Keratinocyte (primary cell): ENCODE data around the gene PTGR2. TPM values are rescaled to one million over a fixed set of nuclear protein-coding genes. Genes with fewer than 3 reads are reported as not detected.

Source experiments
- DNase-seq: peaks from one replicate; pipeline ENCODE4 v3.0.0-alpha.2; 2011; ENCODE audit warnings: low read depth, missing footprints, low spot score
- FAIRE-seq: peaks from 2 replicates; lab custom pipeline; 2011; peaks lifted over from hg19 to GRCh38; lab: Jason Lieb, UNC
- H2AFZ ChIP-seq: 2 replicates; pipeline ENCODE4 v1.6.0; 2012; ENCODE audit warnings: low read length, control low read depth, inconsistent platforms; ENCODE audit not compliant: control insufficient read depth
- H3K27ac ChIP-seq: 2 replicates; pipeline ENCODE4 v1.5.1; 2011; ENCODE audit warnings: low read length; ENCODE audit not compliant: control insufficient read depth, insufficient read depth
- H3K27me3 ChIP-seq: 3 replicates; pipeline ENCODE4 v1.6.0; 2011; ENCODE audit warnings: low read length; ENCODE audit not compliant: control insufficient read depth, insufficient read depth; ENCODE audit errors: extremely low read depth
- H3K36me3 ChIP-seq, 2 experiments: 2 replicates in 1 of 2; 3 replicates in 1 of 2; pipeline ENCODE4 v1.5.1; 2011; ENCODE audit warnings: low read length in 2 of 2, mild to moderate bottlenecking in 1 of 2; ENCODE audit not compliant: control insufficient read depth in 2 of 2, insufficient read depth in 2 of 2; ENCODE audit errors: extremely low read depth in 1 of 2
- H3K4me1 ChIP-seq: 3 replicates; pipeline ENCODE4 v1.5.1; 2011; ENCODE audit warnings: low read length; ENCODE audit not compliant: control insufficient read depth, insufficient read depth; ENCODE audit errors: extremely low read depth
- H3K4me2 ChIP-seq: 3 replicates; pipeline ENCODE4 v1.6.0; 2011; ENCODE audit warnings: low read depth, low read length; ENCODE audit not compliant: control insufficient read depth, insufficient read depth; ENCODE audit errors: extremely low read depth
- H3K4me3 ChIP-seq, 3 experiments: fragments of 200-600 bp in 1 of 3; sonication (generic) in 1 of 3; 2 replicates in 2 of 3; 3 replicates in 1 of 3; pipeline ENCODE4 v1.5.1; 2011 to 2016; ENCODE audit warnings: low read length in 3 of 3, mild to moderate bottlenecking in 3 of 3, control low read depth in 2 of 3, inconsistent platforms in 1 of 3, low read depth in 1 of 3, mixed read lengths in 1 of 3, mixed run types in 1 of 3, moderate library complexity in 1 of 3; ENCODE audit not compliant: control insufficient read depth in 2 of 3, insufficient read depth in 2 of 3; ENCODE audit errors: extremely low read depth in 1 of 3
- H3K79me2 ChIP-seq: 2 replicates; pipeline ENCODE4 v1.6.0; 2012; ENCODE audit warnings: low read length; ENCODE audit not compliant: control insufficient read depth, insufficient read depth
- H3K9ac ChIP-seq: 3 replicates; pipeline ENCODE4 v1.6.0; 2011; ENCODE audit warnings: low read length; ENCODE audit not compliant: control insufficient read depth, insufficient read depth; ENCODE audit errors: extremely low read depth
- H3K9me1 ChIP-seq: 3 replicates; pipeline ENCODE4 v1.6.0; 2011; ENCODE audit warnings: low read length; ENCODE audit not compliant: control insufficient read depth, insufficient read depth; ENCODE audit errors: extremely low read depth
- H3K9me3 ChIP-seq: 2 replicates; pipeline ENCODE4 v1.5.1; 2012; ENCODE audit warnings: low read depth, low read length; ENCODE audit not compliant: control insufficient read depth
- H4K20me1 ChIP-seq: 3 replicates; pipeline ENCODE4 v1.6.0; 2011; ENCODE audit warnings: low read length; ENCODE audit not compliant: control insufficient read depth, insufficient read depth; ENCODE audit errors: extremely low read depth
- CTCF ChIP-seq, 3 experiments: IDR thresholded peaks in 1 of 3; conservative IDR thresholded peaks in 1 of 3; optimal IDR thresholded peaks in 1 of 3; 2 replicates in 2 of 3; 3 replicates in 1 of 3; pipeline versions ENCODE3 to v1.5.1; 2011; ENCODE audit warnings: low read length in 3 of 3, mild to moderate bottlenecking in 3 of 3, moderate library complexity in 2 of 3, control low read depth in 1 of 3, inconsistent platforms in 1 of 3; ENCODE audit not compliant: insufficient read depth in 2 of 3; ENCODE audit errors: extremely low read depth in 1 of 3
- EZH2 ChIP-seq: IDR thresholded peaks from one replicate; pipeline ENCODE4 v1.6.1; 2012; ENCODE audit warnings: inconsistent platforms, mild to moderate bottlenecking, low read length, moderate library complexity
- dilution Hi-C: fragments of 300-500 bp; cut with MboI; formaldehyde crosslinking; loops from one replicate; pipeline ENCODE4 v1.7.0; 2020; ENCODE audit warnings: low sequenced_read_pairs; ENCODE audit not compliant: extremely low pct_ligation_motif_present
- polyA plus RNA-seq, 5 experiments: library from polyadenylated mRNA; depleted of rRNA in 3 of 5; stranded (reverse) in 3 of 5; stranded (forward) in 1 of 5; unstranded in 1 of 5; fragments of >200 nt; gene quantifications; 1 replicate in 1 of 5; 2 replicates in 3 of 5; 3 replicates in 1 of 5; pipeline versions ENCODE4 v1.2.1 to v1.2.3, GENCODE V29; 2011 to 2012; ENCODE audit warnings: missing spikeins in 2 of 5, low read depth in 1 of 5, low replicate concordance in 1 of 5

Gene PTGR2
- polyA plus RNA-seq, 1 donor (not counting 4 experiments of a cell fraction or from before 2014, with no cell fraction given): 19.5 TPM

- no peak for FAIRE-seq
- dilution Hi-C loops: no loop called here
- Histone ChIP-seq H2AFZ (no peak overlapping the region), H3K27ac (no peak overlapping the region), H3K9me3 (no peaks in the 10 kb centered on the region), H4K20me1 (no peaks in the 10 kb centered on the region), H3K9me1 (no peaks in the 10 kb centered on the region), H3K36me3 (peaks cover 0 to 4% of the 10 kb centered on the region in 2 experiments), H3K4me2 (no peak overlapping the region), H3K79me2 (no peaks in the 10 kb centered on the region), H3K4me1 (no peaks in the 10 kb centered on the region), H3K4me3 (no peak overlapping the region), H3K9ac (no peak overlapping the region), H3K27me3 (no peaks in the 10 kb centered on the region)
- TF ChIP-seq CTCF (optimal IDR thresholded peaks at IDR 0.05 in 1 of 3, IDR thresholded peaks at IDR 0.05 in 1 of 3, conservative IDR thresholded peaks at IDR 0.05 in 1 of 3; ENCODE audit: extremely low read depth in 1 of 3, insufficient read depth in 2 of 3, low read length in 3 of 3) (no peak), EZH2 (no peak)
- DNase-seq: no peak
Observed at GRCh38 chr14:73879027-73879426, 27.4 kb downstream of the PTGR2 start.

DNA sequence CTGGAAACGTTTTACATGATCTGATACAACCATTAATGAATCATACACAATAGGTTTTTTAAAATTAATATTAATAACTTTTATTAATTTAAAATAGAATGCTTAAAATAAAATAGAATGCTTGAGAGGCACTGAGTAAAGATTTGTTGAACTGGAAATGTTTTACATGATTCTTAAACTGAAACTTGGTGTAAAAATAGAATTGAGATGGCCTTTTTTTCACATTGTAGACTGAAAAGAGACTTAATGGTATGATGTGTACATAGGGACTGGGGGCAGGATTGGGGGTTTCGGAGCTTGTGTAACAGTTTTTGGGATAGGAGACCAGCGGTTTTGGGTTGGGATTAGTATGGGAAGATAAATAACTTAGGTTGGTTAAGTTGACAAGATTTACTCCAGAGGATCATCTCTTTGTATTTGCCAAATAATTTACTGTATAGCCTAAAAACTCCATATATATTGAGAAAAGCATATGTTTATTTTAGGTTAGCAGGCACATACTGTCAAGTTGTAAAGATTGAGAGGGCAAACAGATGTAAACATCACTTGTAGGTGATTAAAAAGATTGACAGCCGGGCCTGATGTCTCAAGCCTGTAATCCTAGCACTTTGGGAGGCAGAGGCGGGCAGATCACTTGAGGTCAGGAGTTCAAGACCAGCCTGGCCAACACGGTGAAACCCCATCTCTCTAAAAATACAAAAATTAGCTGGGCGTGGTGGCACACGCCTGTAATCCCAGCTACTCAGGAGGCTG, 33.0 kb downstream of the PTGR2 start:
- H3K9ac ChIP-seq: no peak overlapping the region
- no peak for FAIRE-seq
- H3K27ac ChIP-seq: no peak overlapping the region
- H3K36me3 ChIP-seq: peaks cover 0 to 3% of the 10 kb centered on the region in 2 experiments
- H3K79me2 ChIP-seq: peaks cover 31% of the 10 kb centered on the region
- H4K20me1 ChIP-seq: no peaks in the 10 kb centered on the region
- TF ChIP-seq CTCF (optimal IDR thresholded peaks at IDR 0.05 in 1 of 3, IDR thresholded peaks at IDR 0.05 in 1 of 3, conservative IDR thresholded peaks at IDR 0.05 in 1 of 3; ENCODE audit: extremely low read depth in 1 of 3, insufficient read depth in 2 of 3, low read length in 3 of 3): no peak
- no peak for TF ChIP-seq EZH2
- no peak for DNase-seq
- no peak overlapping the region for H2AFZ ChIP-seq
- no peaks in the 10 kb centered on the region for H3K27me3 ChIP-seq
- H3K9me3 ChIP-seq: no peaks in the 10 kb centered on the region
- dilution Hi-C loops: no loop called here
- no peak overlapping the region for H3K4me2 ChIP-seq
- H3K9me1 ChIP-seq: no peaks in the 10 kb centered on the region
- H3K4me1 ChIP-seq: peaks cover 16% of the 10 kb centered on the region
- H3K4me3 ChIP-seq: no peak overlapping the region
